ENCODE measurements around the gene TMEM120B. TPM values are rescaled to one million over a fixed set of nuclear protein-coding genes. Genes with fewer than 3 reads are reported as not detected.
A peak's percentile ranks its signal among the peaks of the same experiment; 100 is the strongest.

Gene TMEM120B
- total RNA-seq, 2 donors from 2014 or later = 8.6 to 13.7 TPM

GRCh38 chr12:121801595-121802484, 89.3 kb downstream of the TMEM120B start:
- H3K4me1 Mint-ChIP-seq = peaks cover 17% of the 10 kb centered on the region
- ATAC-seq (replicated peaks) = no peak
- peak overlapping the region; percentile 92 for H3K4me3 Mint-ChIP-seq
- no peaks in the 10 kb centered on the region for H3K9me3 Mint-ChIP-seq
- peaks cover 77% of the 10 kb centered on the region for H3K36me3 Mint-ChIP-seq (ENCODE audit: low read depth)
- peak overlapping the region; percentile 96 for H3K27ac Mint-ChIP-seq
- no peaks in the 10 kb centered on the region for H3K27me3 Mint-ChIP-seq

- H3K27me3 Mint-ChIP-seq = no peaks in the 10 kb centered on the region
- peak overlapping the region; percentile 96 for H3K27ac Mint-ChIP-seq
- H3K4me1 Mint-ChIP-seq = peaks cover 15% of the 10 kb centered on the region
- peak overlapping the region; percentile 92 for H3K4me3 Mint-ChIP-seq
- H3K9me3 Mint-ChIP-seq = no peaks in the 10 kb centered on the region
- no peak for ATAC-seq (replicated peaks)
- H3K36me3 Mint-ChIP-seq (ENCODE audit: low read depth) = peaks cover 79% of the 10 kb centered on the region
Measured at GRCh38 chr12:121802485-121802842, 89.9 kb downstream of the TMEM120B start.

- H3K4me3 Mint-ChIP-seq = peak overlapping the region; percentile 92
- H3K27me3 Mint-ChIP-seq = no peaks in the 10 kb centered on the region
- peak overlapping the region; percentile 96 for H3K27ac Mint-ChIP-seq
- peaks cover 12% of the 10 kb centered on the region for H3K4me1 Mint-ChIP-seq
- peak; percentile 61 for ATAC-seq (replicated peaks)
- H3K36me3 Mint-ChIP-seq (ENCODE audit: low read depth) = peaks cover 75% of the 10 kb centered on the region
- H3K9me3 Mint-ChIP-seq = no peaks in the 10 kb centered on the region
Measured at GRCh38 chr12:121802843-121803698, 90.5 kb downstream of the TMEM120B start.

- H3K27ac Mint-ChIP-seq = peak within 1 kb of the TSS; percentile 96
- peak within 1 kb of the TSS; percentile 92 for H3K4me3 Mint-ChIP-seq
- no peaks in the 10 kb centered on the region for H3K9me3 Mint-ChIP-seq
- no peaks in the 10 kb centered on the region for H3K27me3 Mint-ChIP-seq
- H3K36me3 Mint-ChIP-seq (ENCODE audit: low read depth) = peaks cover 75% of the 10 kb centered on the region
- peak; percentile 5 for ATAC-seq (replicated peaks)
- H3K4me1 Mint-ChIP-seq = peaks cover 6% of the 10 kb centered on the region
Measured at GRCh38 chr12:121803861-121804416, 91.4 kb downstream of the TMEM120B start, which contains the start of gene SETD1B. Gene SETD1B (plus strand): TSS chr12:121804009. CDS start chr12:121804738, 729 bp downstream.

GRCh38 chr12:121804417-121805111, 92.0 kb downstream of the TMEM120B start:
- peaks cover 75% of the 10 kb centered on the region for H3K36me3 Mint-ChIP-seq (ENCODE audit: low read depth)
- no peaks in the 10 kb centered on the region for H3K9me3 Mint-ChIP-seq
- H3K27me3 Mint-ChIP-seq = no peaks in the 10 kb centered on the region
- ATAC-seq (replicated peaks) = no peak
- peak overlapping the region; percentile 85 for H3K27ac Mint-ChIP-seq
- peak overlapping the region; percentile 89 for H3K4me3 Mint-ChIP-seq
- H3K4me1 Mint-ChIP-seq = peaks cover 6% of the 10 kb centered on the region

- Mint-ChIP-seq H3K4me3 (peak overlapping the region; percentile 89), H3K27me3 (no peaks in the 10 kb centered on the region), H3K36me3 (ENCODE audit: low read depth) (peaks cover 76% of the 10 kb centered on the region), H3K9me3 (no peaks in the 10 kb centered on the region), H3K27ac (peak overlapping the region; percentile 85), H3K4me1 (peaks cover 6% of the 10 kb centered on the region)
- ATAC-seq (replicated peaks) = no peak
Measured at GRCh38 chr12:121805171-121806008, 92.8 kb downstream of the TMEM120B start.

- Mint-ChIP-seq H3K4me3 (peak overlapping the region; percentile 89), H3K27ac (peak overlapping the region; percentile 80), H3K9me3 (no peaks in the 10 kb centered on the region), H3K4me1 (peaks cover 10% of the 10 kb centered on the region), H3K36me3 (ENCODE audit: low read depth) (peaks cover 78% of the 10 kb centered on the region), H3K27me3 (no peaks in the 10 kb centered on the region)
- ATAC-seq (replicated peaks) = no peak
Measured at GRCh38 chr12:121806009-121806545, 93.5 kb downstream of the TMEM120B start.

- no peaks in the 10 kb centered on the region for H3K27me3 Mint-ChIP-seq
- peak overlapping the region; percentile 80 for H3K27ac Mint-ChIP-seq
- H3K36me3 Mint-ChIP-seq (ENCODE audit: low read depth) = peaks cover 74% of the 10 kb centered on the region
- no peak for ATAC-seq (replicated peaks)
- peak overlapping the region; percentile 89 for H3K4me3 Mint-ChIP-seq
- no peaks in the 10 kb centered on the region for H3K9me3 Mint-ChIP-seq
- H3K4me1 Mint-ChIP-seq = peaks cover 12% of the 10 kb centered on the region
Measured at GRCh38 chr12:121806546-121807423, 94.2 kb downstream of the TMEM120B start.

- no peak for ATAC-seq (replicated peaks)
- Mint-ChIP-seq H3K9me3 (no peaks in the 10 kb centered on the region), H3K4me3 (peak overlapping the region; percentile 89), H3K27me3 (no peaks in the 10 kb centered on the region), H3K27ac (no peak overlapping the region), H3K4me1 (peaks cover 16% of the 10 kb centered on the region), H3K36me3 (ENCODE audit: low read depth) (peaks cover 70% of the 10 kb centered on the region)
Measured at GRCh38 chr12:121807642-121808347, 95.2 kb downstream of the TMEM120B start.

- Mint-ChIP-seq H3K36me3 (ENCODE audit: low read depth) (peaks cover 72% of the 10 kb centered on the region), H3K27me3 (no peaks in the 10 kb centered on the region), H3K4me1 (peaks cover 18% of the 10 kb centered on the region), H3K4me3 (no peak overlapping the region), H3K27ac (no peak overlapping the region), H3K9me3 (no peaks in the 10 kb centered on the region)
- ATAC-seq (replicated peaks) = no peak
Measured at GRCh38 chr12:121808623-121809022, 96.1 kb downstream of the TMEM120B start.

- H3K36me3 Mint-ChIP-seq (ENCODE audit: low read depth) = peaks cover 70% of the 10 kb centered on the region
- H3K4me3 Mint-ChIP-seq = no peak overlapping the region
- H3K9me3 Mint-ChIP-seq = no peaks in the 10 kb centered on the region
- no peak for ATAC-seq (replicated peaks)
- H3K4me1 Mint-ChIP-seq = peaks cover 18% of the 10 kb centered on the region
- H3K27me3 Mint-ChIP-seq = no peaks in the 10 kb centered on the region
- H3K27ac Mint-ChIP-seq = no peak overlapping the region
Measured at GRCh38 chr12:121809712-121810116, 97.2 kb downstream of the TMEM120B start.

All from activated T-helper 17 cell treated with anti-CD3 and anti-CD28 coated beads, Interleukin-2, amount 50 U/mL, for 72 hours (primary cell).